ENCODE measurements around the gene KRTAP9-6.

DNA sequence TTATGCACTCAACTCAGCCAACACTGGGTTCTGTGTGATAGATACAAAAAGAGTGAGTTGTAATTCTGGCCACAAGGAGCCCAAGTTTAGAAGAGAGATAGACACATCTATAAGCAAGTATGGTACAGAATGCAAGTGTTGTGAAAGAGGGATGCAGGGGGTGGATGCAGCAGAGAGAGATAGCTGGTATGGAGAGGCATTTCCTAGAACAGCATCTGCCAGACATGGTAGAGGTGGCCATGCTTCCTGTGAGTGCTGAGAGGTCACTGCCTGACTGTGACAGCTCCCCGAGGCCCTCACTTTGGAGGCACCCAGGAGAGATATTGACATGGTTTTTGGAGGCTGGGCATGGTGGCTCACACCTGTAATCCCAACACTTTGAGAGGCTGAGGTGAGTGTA, 45.9 kb downstream of the KRTAP9-6 start:
- TF ChIP-seq EZH2 (IDR thresholded peaks at IDR 0.05; ENCODE audit: borderline replicate concordance, low read length): no peak
- TF ChIP-seq, protein P1, sequence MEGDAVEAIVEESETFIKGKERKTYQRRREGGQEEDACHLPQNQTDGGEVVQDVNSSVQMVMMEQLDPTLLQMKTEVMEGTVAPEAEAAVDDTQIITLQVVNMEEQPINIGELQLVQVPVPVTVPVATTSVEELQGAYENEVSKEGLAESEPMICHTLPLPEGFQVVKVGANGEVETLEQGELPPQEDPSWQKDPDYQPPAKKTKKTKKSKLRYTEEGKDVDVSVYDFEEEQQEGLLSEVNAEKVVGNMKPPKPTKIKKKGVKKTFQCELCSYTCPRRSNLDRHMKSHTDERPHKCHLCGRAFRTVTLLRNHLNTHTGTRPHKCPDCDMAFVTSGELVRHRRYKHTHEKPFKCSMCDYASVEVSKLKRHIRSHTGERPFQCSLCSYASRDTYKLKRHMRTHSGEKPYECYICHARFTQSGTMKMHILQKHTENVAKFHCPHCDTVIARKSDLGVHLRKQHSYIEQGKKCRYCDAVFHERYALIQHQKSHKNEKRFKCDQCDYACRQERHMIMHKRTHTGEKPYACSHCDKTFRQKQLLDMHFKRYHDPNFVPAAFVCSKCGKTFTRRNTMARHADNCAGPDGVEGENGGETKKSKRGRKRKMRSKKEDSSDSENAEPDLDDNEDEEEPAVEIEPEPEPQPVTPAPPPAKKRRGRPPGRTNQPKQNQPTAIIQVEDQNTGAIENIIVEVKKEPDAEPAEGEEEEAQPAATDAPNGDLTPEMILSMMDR (IDR thresholded peaks at IDR 0.05; ENCODE audit: low read length): no peak
